ENCODE measurements around the gene LTC4S.

DNA sequence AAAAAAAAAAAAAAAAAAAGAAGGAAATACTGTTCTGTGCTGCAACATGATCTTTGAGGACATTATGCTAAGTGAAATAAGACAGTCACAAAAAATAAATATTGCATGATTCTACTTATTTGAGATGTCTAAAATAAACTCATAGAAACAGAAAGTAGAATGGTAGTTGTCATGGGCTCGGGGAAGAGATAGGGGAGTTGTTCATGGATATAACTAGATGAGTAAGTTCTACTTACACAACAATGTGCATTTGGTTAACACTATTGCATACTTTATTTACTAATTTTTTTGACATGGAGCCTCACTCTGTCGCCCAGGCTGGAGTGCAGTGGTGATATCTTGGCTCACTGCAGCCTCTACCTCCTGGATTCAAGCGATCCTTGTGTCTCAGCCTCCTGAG is 46.0 kb upstream of the LTC4S start:
- TF ChIP-seq CTCF (IDR thresholded peaks at IDR 0.05) (no peak), POLR2A (IDR thresholded peaks at IDR 0.05) (no peak)

Measured in esophagus squamous epithelium (tissue), 4 donors.